Measurements from ENCODE around the gene NRF1. TPM values are rescaled to one million over a fixed set of nuclear protein-coding genes. Genes with fewer than 3 reads are reported as not detected.
"Not testable (repeated sequence)": the region's sequence is repeated elsewhere in the genome, so short reads cannot be mapped to it uniquely, and the experiment has no call there.

Gene NRF1
- total and polyA plus RNA-seq, 10 donors, result 6.7 to 27.9 (median 20.9) TPM

GRCh38 chr7:129670656-129671055 lies 59.1 kb downstream of the NRF1 start:
- no peak overlapping the region for H3K27ac ChIP-seq
- DNase-seq, result no peak
- TF ChIP-seq POLR2AphosphoS5 (IDR thresholded peaks at IDR 0.05), result no peak
- TF ChIP-seq CTCF (IDR thresholded peaks at IDR 0.05 in 8 of 11, conservative IDR thresholded peaks at IDR 0.05 in 3 of 11), result no peak
- TF ChIP-seq POLR2A (IDR thresholded peaks at IDR 0.05), result no peak
- no peak overlapping the region for H3K4me3 ChIP-seq
- H3K36me3 ChIP-seq, result peaks cover 0 to 57% (median 36%) of the 10 kb centered on the region in 6 donors
- intact Hi-C loops (cut with DNase I; ENCODE audit: low total_unique reads), result no loop called here
- peaks cover 0 to 5% (median 0%) of the 10 kb centered on the region in 6 donors for H3K4me1 ChIP-seq
- no peaks in the 10 kb centered on the region for H3K27me3 ChIP-seq (replicated peaks in 1 of 7)
- H3K9me3 ChIP-seq, result peaks cover 0 to 13% (median 10%) of the 10 kb centered on the region in 8 donors

DNA sequence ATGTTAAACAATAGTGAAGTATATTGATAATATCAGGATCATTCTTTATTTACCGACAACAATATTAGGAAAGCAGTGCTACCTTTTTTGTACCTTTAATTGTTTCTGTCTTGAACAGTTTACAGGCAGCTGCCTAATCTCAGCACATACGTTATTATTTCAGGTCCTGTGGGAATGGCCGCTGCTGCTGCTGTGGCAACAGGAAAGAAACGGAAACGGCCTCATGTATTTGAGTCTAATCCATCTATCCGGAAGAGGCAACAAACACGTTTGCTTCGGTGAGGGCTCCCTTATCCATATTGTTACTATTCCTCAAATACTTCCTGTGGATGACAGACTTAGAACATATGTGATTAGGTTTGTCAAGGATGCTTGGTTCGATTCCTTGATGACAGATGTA lies 59.7 kb downstream of the NRF1 start:
- no peaks in the 10 kb centered on the region for H3K27me3 ChIP-seq (replicated peaks in 1 of 7)
- no peak for DNase-seq
- H3K27ac ChIP-seq, result no peak overlapping the region
- peaks cover 0 to 62% (median 38%) of the 10 kb centered on the region in 6 donors for H3K36me3 ChIP-seq
- TF ChIP-seq POLR2A (IDR thresholded peaks at IDR 0.05) (no peak), POLR2AphosphoS5 (IDR thresholded peaks at IDR 0.05) (no peak), CTCF (IDR thresholded peaks at IDR 0.05 in 8 of 11, conservative IDR thresholded peaks at IDR 0.05 in 3 of 11) (no peak)
- peaks cover 0 to 16% (median 12%) of the 10 kb centered on the region in 8 donors for H3K9me3 ChIP-seq
- H3K4me3 ChIP-seq, result no peak overlapping the region
- intact Hi-C loops (cut with DNase I; ENCODE audit: low total_unique reads), result no loop called here
- no peaks in the 10 kb centered on the region for H3K4me1 ChIP-seq
- 80 to 89% (median 86%) methylated on average over 9 of the region's 9 CpGs for WGBS, 5 donors

DNA sequence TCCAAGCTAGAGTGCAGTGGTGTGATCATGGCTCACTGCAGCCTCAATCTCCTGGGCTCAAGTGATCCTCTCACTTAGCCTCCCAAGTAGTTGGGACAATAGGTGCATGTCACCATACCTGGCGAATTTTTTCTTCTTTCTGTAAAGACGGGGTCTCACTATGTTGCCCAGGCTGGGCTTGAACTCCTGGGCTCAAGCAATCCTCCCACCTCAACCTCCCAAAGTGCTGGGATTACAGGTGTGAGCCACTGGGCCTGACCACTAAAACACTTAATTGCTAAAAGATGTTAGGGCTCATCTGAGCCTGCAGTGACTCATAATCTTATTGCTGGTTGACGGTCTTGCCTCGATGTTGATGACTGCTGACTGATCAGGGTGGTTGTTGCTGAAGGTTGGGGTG lies 63.0 kb downstream of the NRF1 start:
- DNase-seq; H3K27me3 ChIP-seq (replicated peaks in 1 of 7); intact Hi-C loops (cut with DNase I; ENCODE audit: low total_unique reads); H3K27ac ChIP-seq; H3K4me1 ChIP-seq; H3K4me3 ChIP-seq: not testable (repeated sequence)
- Histone ChIP-seq H3K9me3 (peaks cover 0 to 16% (median 12%) of the 10 kb centered on the region in 8 donors), H3K36me3 (peaks cover 0 to 89% (median 51%) of the 10 kb centered on the region in 6 donors)
- whole genome bisulfite sequencing, 5 donors, result 88 to 99% (median 96%) methylated on average over 4 of the region's 4 CpGs

- Histone ChIP-seq H3K9me3 (peaks cover 0 to 16% (median 12%) of the 10 kb centered on the region in 8 donors), H3K4me1 (no peaks in the 10 kb centered on the region), H3K36me3 (peaks cover 0 to 99% (median 54%) of the 10 kb centered on the region in 6 donors), H3K4me3 (no peak overlapping the region), H3K27me3 (replicated peaks in 1 of 7) (no peaks in the 10 kb centered on the region), H3K27ac (no peak overlapping the region)
- intact Hi-C loops (cut with DNase I; ENCODE audit: low total_unique reads), result no loop called here
- TF ChIP-seq CTCF (IDR thresholded peaks at IDR 0.05 in 8 of 11, conservative IDR thresholded peaks at IDR 0.05 in 3 of 11) (no peak), POLR2A (IDR thresholded peaks at IDR 0.05) (no peak), POLR2AphosphoS5 (IDR thresholded peaks at IDR 0.05) (no peak)
- WGBS, 5 donors, result 94 to 100% (median 99%) methylated on average over 2 of the region's 2 CpGs
- DNase-seq, result no peak
These were observed 64.0 kb downstream of the NRF1 start for GRCh38 chr7:129675521-129675920.
